DMS 273 (cell line): ENCODE results near the gene ZNF490.
A peak's percentile ranks its signal among the peaks of the same experiment; 100 is the strongest.
"Not testable (repeated sequence)": the region's sequence is repeated elsewhere in the genome, so short reads cannot be mapped to it uniquely, and the experiment has no call there.

Source experiments
- DNase-seq: peaks from one replicate; lab custom pipeline; 2025; ENCODE audit not compliant: unreplicated experiment; lab: John Stamatoyannopoulos, UW

Gene ZNF490

DNA sequence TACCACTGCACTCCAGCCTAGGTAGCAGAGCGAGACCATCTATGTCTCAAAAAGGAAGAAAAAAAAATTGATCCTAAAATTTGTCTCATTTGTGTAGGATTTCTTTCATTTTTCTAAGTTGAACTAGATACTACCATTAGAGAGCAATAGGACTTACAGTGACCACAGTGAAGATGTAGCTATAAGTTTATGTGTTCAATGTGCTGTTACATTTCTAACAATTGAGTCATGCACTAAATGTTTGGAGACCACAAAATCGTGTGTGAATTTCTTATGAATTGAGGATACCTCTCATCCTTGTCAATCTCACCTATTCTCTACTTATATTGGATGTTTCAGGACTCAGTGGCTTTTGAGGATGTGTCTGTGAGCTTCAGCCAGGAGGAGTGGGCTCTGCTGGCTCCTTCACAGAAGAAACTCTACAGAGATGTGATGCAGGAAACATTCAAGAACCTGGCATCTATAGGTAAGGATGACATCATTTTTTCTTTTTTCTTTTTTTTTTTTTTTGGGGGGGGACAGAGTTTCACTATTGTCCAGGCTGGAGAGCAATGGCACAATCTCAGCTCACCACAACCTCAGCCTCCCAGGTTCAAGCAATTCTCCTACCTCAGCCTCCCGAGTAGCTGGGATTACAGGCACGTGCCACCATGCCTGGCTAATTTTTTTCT, 12.9 kb upstream of the ZNF490 start:
- no peak for DNase-seq

DNA sequence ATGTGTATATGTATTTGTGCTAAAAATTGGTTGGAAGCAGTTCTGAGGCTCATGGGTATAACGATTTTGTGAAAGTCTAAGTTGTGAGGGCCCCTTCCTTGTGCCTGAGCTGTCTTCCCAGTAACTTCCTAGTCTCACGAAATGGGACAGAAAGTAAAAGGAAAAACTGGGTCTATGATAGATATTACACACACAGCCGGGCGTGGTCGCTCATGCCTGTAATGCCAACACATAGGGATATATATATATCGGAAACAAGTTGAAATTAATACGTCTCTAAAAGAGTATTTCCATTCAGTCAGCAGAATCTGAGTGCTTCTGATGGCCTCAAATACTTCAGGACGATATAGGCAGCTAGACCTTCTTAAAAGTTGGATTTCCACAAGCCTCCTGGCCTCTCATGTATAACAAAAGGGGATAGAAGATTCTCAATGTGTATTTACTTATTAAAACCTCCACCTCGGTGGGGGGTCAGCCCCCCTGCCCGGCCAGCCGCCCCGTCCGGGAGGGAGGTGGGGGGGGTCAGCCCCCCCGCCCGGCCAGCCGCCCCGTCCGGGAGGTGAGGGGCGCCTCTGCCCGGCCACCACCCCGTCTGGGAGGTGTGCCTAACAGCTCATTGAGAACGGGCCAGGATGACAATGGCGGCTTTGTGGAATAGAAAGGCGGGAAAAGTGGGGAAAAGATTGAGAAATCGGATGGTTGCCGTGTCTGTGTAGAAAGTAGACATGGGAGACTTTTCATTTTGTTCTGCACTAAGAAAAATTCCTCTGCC, 10.8 kb upstream of the ZNF490 start:
- DNase-seq = not testable (repeated sequence)

DNA sequence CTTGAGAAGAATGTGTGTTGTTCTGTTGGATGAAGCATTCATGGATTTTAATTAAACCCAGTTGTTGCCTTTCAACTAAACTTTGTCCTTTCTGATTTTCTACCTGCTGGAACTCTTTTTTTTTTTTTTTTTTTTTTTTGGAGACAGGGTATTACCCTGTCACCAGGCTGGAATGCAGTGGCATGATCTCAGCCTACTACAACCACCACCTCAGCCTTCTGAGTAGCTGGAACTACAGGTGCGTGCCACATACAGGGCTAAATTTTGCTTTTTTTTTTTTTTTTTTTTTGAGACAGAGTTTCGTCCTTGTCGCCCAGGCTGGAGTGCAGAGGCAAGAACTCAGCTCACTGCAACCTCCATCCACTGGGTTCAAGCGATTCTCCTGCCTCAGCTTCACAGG, 7.0 kb upstream of the ZNF490 start:
- DNase-seq = no peak

DNA sequence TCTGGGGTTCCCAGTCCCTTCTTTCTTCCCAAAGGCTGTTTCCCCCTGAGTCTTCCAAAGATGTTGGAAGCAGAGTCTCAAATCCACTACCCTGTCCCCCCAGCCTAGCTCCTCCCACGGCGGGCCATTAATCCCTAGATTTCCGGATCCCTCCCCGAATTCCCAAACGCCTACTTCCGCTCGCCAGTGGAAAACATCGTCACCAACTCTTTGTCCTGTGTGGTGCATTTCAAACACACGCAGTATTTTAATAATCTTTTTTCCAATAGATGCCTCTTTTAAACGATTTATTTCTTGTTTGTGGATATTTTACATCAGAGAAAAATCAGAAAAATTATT, 717 bp upstream of the ZNF490 start:
- peak; percentile 91 for DNase-seq

DNA sequence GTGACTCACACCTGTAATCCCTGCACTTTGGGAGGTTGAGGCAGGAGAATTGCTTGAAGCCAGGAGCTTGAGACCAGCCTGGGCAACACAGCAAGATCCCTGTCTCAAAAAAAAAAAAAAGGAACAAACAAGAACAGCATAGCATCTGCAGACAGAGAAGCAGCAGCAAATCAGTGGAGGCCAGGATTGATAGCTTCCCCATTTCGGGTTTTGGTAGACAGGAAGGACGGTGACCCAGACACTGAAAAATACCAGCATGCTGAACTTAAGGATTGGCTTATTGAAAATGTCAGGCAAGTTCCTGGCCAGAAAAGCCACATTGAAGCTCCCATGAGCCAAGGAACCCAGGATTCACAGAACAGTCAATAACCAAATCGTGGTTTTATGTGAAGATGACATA, 3.0 kb downstream of the ZNF490 start:
- DNase-seq = no peak

DNA sequence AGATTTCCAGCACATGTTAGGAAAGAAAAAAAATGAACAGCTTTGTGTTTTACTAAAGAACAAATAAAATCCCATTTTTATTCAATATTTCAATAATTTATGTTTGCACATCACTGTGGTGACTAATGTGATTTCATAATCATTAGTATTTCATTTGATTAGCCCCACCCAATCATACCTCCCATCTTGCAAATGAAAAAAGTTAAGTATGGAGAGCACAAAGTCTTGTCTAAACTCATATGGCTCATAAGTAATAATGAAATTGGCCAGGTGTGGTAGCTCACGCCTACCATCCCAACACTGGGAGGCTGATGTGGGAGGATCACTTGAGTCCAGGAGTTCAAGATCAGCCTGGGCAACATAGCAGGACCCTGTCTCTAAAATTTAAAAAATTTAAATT, 3.8 kb downstream of the ZNF490 start:
- no peak for DNase-seq

DNA sequence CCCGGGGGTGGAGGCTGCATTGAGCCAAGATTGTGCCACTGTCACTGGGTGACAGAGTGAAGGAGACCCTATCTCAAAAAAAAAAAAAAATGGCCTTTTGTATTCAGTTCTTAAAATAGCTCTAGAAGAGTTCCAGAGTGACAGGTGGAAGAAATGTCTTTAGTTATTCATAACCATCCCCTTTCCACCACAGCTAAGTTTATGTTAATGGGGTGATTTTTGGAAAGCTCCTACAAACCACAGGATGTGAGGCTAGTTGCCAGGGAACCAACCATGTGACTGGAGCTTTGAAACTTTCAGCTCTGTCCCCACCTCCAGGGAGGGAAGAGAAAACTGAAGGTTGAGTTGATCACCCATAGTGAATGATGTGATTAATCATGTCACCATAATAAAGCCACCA, 6.9 kb downstream of the ZNF490 start:
- DNase-seq = peak; percentile 65

DNA sequence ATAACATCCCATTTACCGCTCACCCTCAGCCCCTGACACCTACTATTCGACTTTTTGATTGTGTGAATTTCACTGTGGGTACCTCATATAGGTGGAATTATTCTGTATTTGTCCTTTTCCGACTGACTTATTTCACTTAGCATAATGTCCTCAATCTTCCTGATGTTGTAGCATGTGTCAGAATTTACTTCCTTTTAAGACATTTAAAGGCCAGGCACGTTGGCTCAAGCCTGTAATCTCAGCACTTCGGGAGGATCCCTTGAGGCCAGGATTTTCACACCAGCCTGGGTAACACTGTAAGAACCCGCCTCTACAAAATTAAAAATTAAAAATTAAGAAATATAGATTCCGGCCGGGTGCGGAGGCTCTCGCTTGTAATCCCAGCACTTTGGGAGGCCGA, 13.0 kb downstream of the ZNF490 start:
- DNase-seq = no peak

DNA sequence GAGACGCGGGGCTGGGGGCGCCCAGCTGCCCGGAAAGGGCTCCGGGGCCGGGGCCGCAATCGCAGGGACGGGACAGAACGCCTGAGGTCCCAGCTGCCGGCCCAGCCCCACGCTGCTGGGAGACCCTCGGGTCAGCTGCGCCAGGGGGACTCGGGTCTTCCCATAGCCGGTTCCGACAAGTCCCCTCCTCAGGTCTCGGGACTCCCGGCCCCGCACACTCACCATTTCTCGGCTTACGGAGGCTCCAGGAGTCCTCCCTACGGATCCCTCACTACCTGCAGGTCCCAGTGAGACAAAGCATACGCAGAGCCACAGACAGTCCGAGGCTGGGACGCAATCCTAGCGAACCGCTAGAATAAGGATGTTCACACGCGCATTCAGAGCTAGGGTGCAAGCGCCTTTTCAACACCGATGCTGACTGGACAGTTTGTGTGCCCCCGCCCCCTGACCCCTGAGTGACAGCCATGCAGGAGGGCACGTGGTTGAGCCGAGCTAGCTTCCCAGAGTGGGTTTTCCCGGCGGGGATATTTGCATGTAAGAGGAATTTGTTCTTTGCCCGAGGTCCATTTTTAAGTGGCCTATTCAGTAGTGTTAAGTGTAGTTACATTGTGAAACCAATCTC, 13.6 kb downstream of the ZNF490 start:
- DNase-seq = no peak

DNA sequence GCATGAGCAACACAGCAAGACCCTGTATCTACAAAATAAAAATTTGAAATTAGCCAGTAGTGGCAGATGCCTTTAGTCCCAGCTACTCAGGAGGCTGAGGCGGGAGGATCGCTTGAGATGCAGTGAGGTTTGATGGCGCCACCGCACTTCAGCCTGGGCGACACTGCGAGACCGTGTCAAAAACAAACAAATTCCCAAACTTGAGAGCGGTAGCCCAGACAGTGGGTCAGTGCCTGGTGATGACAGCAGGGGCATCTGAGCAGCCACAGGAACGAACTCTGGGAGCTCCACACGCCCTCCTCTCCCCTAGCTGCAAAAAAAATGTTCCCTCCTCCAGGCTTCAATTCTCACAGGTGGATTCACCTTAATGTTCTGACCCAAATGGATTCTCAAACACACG, 14.1 kb downstream of the ZNF490 start:
- no peak for DNase-seq

DNA sequence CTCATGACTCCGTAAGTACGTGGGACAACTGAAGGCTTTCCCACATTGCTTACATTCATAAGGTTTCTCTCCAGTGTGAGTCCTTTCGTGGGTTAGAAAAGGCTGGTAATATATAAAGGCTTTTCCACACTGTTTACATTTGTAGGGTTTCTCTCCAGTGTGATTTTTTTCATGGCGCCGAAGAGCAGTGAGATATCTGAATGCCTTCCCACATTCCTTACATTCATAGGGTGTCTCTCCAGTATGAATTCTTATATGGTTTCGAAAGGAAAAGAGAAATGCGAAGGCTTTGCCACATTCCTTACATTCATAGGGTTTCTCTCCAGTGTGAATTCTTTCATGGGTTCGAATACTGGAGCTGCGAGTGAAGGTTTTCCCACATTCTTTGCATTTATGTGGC, 29.5 kb downstream of the ZNF490 start:
- no peak for DNase-seq

DNA sequence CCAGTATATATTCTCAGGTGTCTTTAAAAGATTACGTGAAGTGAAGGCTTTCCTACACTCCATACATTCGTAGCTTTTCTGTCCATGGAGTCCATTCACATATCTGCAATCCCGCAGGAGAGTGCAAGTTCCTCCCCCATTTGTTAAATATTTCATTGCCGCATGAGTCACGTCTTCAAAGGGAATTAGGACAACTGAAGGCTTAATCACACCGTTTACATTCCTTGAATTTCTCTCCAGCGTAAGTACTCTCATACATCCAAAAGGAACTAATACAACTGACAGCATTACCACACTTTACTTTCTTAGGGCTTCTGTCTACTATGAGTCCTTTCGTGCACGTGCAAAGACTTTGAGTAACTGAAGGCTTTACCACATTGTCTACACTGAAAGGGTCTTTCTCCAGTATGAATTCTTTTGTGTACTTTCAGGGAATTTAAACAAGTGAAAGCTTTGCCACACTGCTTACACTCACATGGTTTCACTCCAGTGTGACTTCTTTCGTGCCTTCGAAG, 30.4 kb downstream of the ZNF490 start:
- DNase-seq = no peak

DNA sequence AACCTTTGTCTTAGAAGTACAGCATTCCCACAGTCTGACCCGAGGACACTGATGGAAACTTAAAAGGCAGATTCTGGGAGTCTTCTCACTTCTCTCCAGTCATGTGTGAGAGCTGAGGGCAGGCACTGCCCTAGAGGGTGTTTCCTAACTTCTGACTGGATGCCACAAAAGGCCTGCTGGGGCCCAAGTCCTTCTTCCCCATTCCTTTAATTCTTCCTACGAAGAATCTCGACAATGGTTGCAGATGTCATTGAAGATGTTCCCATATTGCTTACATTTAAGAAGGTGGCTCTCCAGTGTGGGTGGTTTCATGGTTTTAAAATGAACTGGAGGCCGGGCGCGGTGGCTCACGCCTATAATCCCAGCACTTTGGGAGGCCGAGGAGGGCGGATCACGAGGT, 32.0 kb downstream of the ZNF490 start:
- DNase-seq = no peak

DNA sequence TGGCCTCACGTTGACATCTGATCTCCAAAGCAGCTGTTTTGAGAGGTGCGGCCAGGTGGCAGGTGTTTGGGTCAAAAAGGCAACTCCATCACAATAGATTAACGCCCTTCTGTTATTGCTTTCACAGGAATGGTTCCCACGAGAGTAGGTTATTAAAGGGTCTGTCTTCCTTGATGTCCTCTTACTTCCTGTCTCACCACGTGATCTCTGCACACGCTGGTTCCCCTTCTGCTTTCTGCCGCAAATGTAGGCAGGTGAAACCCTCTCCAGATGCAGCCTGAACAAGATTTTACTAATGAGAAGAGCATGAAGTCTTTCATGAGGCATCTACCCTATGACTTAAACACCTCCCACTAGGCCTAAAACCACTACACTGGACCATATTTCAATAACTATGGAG, 36.6 kb downstream of the ZNF490 start:
- DNase-seq = no peak

DNA sequence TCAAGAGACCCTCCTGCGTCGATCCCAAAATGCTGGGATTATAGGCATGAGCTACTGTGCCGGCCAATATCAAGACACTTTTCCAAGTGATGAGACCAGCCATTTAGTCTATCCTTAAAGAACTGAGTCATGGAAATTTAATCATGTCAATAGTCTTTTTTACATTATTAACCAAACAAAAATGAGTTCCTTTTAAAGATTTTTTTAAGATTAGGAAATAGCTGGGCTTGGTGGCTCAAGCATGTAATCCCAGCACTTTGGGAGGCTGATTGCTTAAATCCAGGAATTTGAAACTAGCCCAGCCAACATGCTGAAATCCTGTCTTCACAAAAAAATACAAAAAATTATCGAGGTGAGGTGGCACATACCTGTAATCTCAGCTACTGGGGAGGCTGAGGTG, 42.7 kb downstream of the ZNF490 start:
- DNase-seq = no peak

DNA sequence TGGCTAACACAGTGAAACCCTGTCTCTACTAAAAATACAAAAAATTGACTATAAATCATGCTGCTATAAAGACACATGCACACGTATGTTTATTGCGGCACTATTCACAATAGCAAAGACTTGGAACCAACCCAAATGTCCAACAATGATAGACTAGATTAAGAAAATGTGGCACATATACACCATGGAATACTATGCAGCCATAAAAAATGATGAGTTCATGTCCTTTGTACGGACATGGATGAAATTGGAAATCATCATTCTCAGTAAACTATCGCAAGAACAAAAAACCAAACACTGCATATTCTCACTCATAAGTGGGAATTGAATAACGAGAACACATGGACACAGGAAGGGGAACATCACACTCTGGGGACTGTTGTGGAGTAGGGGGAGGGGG, 44.2 kb downstream of the ZNF490 start:
- DNase-seq = not testable (repeated sequence)

DNA sequence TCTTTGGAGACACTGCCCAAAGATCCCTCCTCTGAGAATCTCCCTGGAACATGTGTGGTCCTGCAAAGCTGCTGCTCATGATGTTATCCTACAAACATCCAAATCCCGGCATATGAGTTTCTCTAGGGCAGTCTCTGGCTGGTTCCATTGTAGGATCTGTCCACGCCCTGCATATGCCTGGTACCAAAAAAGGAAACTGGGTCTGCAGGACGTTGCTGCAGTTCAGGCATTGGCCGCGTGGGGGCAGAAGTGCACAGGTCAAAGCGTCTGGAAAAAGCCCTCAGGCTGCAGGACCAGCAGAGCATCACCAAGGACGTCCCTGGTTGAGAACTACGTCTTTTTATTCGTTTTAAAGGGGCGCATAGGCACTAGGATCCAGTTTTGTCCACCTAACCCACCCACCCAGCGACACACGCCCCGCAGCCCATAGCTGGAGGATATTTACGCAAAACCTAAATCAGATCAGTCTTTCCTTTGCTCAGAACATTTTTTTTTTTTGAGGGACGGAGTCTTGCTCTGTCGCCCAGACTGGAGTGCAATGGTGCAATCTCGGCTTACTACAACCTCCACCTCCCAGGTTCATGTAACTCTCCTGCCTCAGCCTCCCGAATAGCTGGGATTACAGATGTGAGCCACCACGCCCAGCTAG, 46.5 kb downstream of the ZNF490 start:
- DNase-seq = peak; percentile 92

DNA sequence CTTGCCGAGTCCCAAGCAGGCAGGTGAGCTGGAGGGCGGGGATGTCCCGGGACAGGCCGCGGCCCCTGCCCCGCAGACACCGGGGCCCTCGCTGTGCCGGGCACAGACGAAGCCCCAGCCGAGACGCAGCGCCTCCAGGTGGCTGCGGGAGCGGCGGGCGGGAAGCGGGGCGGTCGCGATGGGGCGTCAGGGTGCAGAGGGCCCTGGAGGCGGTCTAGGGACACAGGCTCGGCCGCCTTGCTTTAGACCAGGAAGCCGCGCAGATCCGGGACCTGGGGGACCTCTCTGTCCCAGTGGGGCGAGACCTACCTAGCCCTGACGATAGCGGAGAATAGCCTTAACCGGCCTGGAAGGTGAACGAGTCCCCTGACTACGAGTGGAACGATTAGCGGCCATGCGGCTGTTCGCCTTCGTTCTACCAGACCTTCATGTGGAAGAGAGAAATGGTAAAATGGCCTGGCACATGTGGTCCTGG, 55.1 kb downstream of the ZNF490 start:
- DNase-seq = no peak

DNA sequence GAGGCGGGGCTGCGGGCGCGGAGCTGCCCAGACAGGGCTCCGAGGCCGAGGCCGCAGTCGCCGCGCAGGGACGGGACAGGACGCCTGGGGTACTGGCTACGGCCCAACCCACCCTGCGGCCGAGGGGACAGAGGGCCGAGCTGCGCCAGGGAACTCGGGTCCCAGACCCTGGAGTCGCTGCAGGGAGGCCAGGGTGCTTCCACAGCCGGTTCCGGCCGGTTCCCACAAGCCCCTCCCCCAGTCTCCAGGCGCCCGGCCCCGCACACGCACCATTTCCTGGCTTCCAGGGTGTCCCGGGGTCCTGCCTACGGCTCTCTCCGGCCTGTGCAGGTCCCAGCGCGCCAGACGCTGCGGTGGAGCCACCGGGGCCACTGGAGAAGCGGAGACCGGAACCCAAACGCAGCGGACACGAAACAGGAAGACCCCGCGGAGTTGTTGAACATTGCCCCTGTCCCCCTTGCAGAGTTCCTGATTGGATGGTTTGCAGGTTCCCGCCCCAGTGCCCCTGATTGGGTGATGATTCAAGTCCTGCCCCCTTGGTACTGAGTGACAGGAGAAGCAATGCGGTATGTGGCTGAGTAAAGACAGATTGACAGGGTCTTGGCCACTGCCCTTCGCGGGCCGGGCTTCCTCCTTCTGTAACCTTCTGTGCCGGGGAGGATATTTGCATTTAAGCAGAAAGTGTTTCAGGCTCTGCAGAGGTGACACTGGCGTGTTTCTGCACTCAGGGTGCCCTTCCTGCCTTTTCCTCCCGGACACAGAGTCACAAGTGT, 59.4 kb downstream of the ZNF490 start, which contains the start of gene ZNF564:
TSS of gene ZNF564 (minus strand) at position 423 of the 773 bp plus-strand sequence. CDS start at position 273, 150 bp downstream.
- DNase-seq = peak; percentile 99

DNA sequence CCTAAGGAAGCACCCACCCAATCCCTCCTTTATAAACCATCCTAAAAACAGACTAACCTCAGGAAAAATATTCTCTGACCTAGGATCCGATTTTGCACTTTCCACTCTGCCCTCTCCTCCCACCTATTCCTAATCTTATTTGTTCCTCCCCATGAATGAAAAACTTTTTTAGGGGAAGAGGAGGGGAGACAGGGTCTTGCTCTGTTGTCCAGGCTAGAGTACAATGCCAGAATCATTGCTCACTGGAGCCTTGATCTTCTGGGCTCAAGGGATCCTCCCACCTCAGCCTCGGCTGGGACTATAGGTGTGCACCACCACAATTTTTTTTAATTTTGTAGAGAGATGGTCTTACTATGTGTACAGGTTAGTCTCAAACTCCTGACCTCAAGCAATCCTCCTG, 63.7 kb downstream of the ZNF490 start:
- no peak for DNase-seq

DNA sequence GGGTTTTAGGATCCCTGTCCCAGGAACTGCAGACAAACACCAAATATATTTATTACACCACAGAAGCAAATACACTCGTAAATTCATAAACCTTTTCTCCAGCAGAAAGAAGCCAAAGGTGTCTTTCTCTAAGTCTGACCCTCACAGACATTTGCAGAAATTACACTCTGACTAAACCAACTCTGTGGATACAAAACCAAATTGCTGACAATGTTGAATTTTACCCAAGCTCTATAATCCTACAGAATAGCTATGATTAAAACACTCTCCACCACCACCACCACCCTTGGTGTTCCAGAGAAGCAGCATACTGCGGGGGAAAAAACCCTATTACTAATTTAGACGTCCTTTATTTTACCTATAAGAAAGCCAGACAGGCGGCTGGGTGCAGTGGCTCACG, 64.5 kb downstream of the ZNF490 start:
- DNase-seq = no peak
